PC-9 (cell line): ENCODE results near the gene ELFN1. TPM values are rescaled to one million over a fixed set of nuclear protein-coding genes. Genes with fewer than 3 reads are reported as not detected.

Experiments used
- BruUV-seq: library from RNA; stranded (reverse); fragments of 400-500 nt; replicated peaks from 2 replicates; lab custom pipeline; 2021; lab: Mats Ljungman, UMichigan
- CTCF ChIA-PET: fragments of 300-600 bp; sonication (Branson Sonifier 250); formaldehyde crosslinking; loops from one replicate; lab custom pipeline; 2022; ENCODE audit warnings: antibody characterized with exemption; lab: Charles Lee
- POLR2A ChIA-PET: fragments of 300-600 bp; sonication (Branson Sonifier 250); formaldehyde crosslinking; loops from one replicate; lab custom pipeline; 2022; ENCODE audit warnings: antibody characterized with exemption; ENCODE audit not compliant: unreplicated experiment; lab: Charles Lee
- DNase-seq, 2 experiments: peaks; one replicate each; pipeline versions ENCODE4 v3.0.0 to v3.0.0-alpha.2; 2015 to 2022; ENCODE audit warnings: mixed read lengths in 1 of 2
- H2AFZ ChIP-seq: fragments of 200-600 bp; sonication (generic); 2 replicates; pipeline ENCODE4 v1.8.1; 2017; ENCODE audit warnings: antibody characterized with exemption
- H3F3A ChIP-seq: fragments of 200-600 bp; sonication (generic); 2 replicates; pipeline ENCODE4 v1.8.1; 2017; ENCODE audit warnings: antibody characterized with exemption, mild to moderate bottlenecking, low read depth; ENCODE audit not compliant: insufficient read depth
- H3K27ac ChIP-seq: fragments of 200-600 bp; sonication (generic); 2 replicates; pipeline ENCODE4 v1.6.1; 2016; ENCODE audit warnings: mixed run types
- H3K27me3 ChIP-seq: fragments of 200-600 bp; sonication (generic); 2 replicates; pipeline ENCODE4 v1.6.1; 2016; ENCODE audit warnings: low read depth, mixed run types; ENCODE audit not compliant: insufficient read depth
- H3K36me3 ChIP-seq: fragments of 200-600 bp; sonication (generic); 2 replicates; pipeline ENCODE4 v1.6.1; 2016; ENCODE audit warnings: low read depth, mixed run types
- H3K4me1 ChIP-seq: fragments of 200-600 bp; sonication (generic); replicated peaks from 2 replicates; pipeline ENCODE4 v1.6.1; 2016; ENCODE audit warnings: mixed run types; ENCODE audit not compliant: insufficient read depth
- H3K4me2 ChIP-seq: fragments of 200-600 bp; sonication (generic); 2 replicates; pipeline ENCODE4 v1.6.1; 2017; ENCODE audit warnings: mixed run types
- H3K4me3 ChIP-seq: fragments of 200-600 bp; sonication (generic); 2 replicates; pipeline ENCODE4 v1.6.1; 2016; ENCODE audit warnings: mixed run types
- H3K79me2 ChIP-seq: fragments of 200-600 bp; sonication (generic); 2 replicates; pipeline ENCODE4 v1.6.1; 2017; ENCODE audit warnings: low read depth, mixed run types
- H3K9me2 ChIP-seq: fragments of 200-600 bp; sonication (generic); 2 replicates; pipeline ENCODE4 v1.8.1; 2017; ENCODE audit warnings: mild to moderate bottlenecking; ENCODE audit not compliant: insufficient read depth
- H3K9me3 ChIP-seq: fragments of 200-600 bp; sonication (generic); 2 replicates; pipeline ENCODE4 v1.8.1; 2016; ENCODE audit warnings: low read depth; ENCODE audit not compliant: insufficient read depth
- H4K20me1 ChIP-seq: fragments of 200-600 bp; sonication (generic); 2 replicates; pipeline ENCODE4 v1.8.1; 2017; ENCODE audit not compliant: insufficient read depth
- EZH2 ChIP-seq: fragments of 200-600 bp; sonication (generic); IDR thresholded peaks from 2 replicates; pipeline ENCODE4 v1.8.0; 2017; ENCODE audit warnings: antibody characterized with exemption, low read depth
- intact Hi-C: fragments of 100-400 bp; cut with micrococcal nuclease; formaldehyde crosslinking; loops from one replicate; pipeline ENCODE4 v1.10.0; 2022; ENCODE audit not compliant: unreplicated experiment
- total RNA-seq: library from RNA; stranded (reverse); gene quantifications from 2 replicates; pipeline ENCODE4 v1.2.3, GENCODE V29; 2021
- TF ChIP-seq, protein P1 (sequence below): fragments of 200-600 bp; sonication (generic); conservative IDR thresholded peaks from 2 replicates; pipeline ENCODE4 v1.6.1; 2017; ENCODE audit warnings: mixed run types, antibody characterized with exemption, mild to moderate bottlenecking, moderate library complexity

The ELFN1 gene
- total RNA-seq, 1 experiment from 2014 or later, result 0.09 TPM

DNA sequence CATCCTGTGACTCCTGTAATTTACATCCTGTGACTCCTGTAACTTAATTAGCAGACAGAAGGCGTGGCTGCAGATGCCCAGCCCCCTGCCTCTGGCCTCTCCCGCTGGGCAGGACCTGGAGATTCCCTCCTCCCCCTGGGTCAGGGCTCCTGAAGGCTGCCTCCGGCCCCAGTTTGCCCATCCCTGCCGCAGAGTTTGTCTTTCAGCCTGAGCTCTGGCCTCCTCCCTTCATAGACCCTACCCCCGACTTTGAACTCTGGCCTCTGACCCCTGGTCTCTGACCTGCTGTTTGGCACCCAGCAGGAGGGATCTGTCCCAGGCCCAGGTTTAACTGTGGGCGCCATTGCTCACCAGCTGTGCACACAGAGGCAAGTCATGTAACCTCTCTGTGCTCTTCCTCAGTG, 45.6 kb downstream of the ELFN1 start:
- no TSS peak for BruUV-seq
- intact Hi-C loops, result no loop called here

DNA sequence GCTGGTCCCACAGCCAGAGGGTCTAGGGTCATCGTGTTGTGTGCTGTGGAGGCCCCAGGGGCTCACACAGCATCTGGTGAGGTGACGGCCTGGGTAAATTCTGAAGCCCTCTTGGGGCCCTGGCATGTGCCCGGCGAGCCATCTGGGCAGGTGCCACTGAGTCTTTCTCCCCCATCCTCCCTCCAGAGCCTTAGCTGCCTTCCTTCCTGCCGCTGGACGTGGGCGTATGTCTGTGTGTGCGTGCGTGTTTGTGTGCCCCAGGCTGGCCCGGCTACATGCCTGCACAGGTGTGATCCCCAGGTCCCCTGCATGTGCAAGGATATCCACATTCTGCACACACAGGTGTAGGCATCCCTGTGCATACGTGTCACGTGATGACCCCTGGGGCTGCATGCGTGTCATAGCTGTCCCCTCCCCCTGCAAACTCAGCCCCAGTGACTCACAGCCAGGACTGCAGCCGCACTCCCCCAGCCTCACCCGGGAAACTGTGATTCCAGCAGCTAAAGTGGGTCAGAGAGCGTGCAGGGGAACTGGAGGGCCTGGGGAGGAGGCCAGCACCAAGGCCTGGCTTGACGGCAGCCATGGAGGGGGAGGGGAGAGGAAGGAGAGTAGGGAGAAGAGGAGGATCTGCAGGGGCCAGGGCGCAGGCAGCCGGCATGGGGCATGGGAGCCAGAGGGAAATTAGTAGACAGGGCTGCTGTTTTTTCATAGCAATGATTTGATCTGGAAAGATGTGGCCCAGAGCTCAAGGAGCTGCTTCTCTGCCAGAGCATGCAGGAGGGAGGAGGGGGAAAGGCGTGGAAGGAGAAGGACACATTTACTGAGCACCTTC, 46.4 kb downstream of the ELFN1 start:
- ChIA-PET POLR2A (interaction anchor here (0.6 kb wide), 1 partner anchor 426 kb away, joined by 3 read pairs; no protein-coding TSS in a partner anchor), CTCF (no interaction called here)
- no peaks in the 10 kb centered on the region for H3K9me3 ChIP-seq
- peak; percentile 39 to 40 for DNase-seq
- peaks cover 21% of the 10 kb centered on the region; the same call in 1 of the 2 replicates for H3K27me3 ChIP-seq
- no peak overlapping the region for H2AFZ ChIP-seq
- no peaks in the 10 kb centered on the region for H3K9me2 ChIP-seq
- H3K4me3 ChIP-seq, result no peak overlapping the region
- no peak overlapping the region for H3K27ac ChIP-seq
- peak overlapping the region; percentile 57 for H3K4me2 ChIP-seq
- no peaks in the 10 kb centered on the region for H3K36me3 ChIP-seq
- no TSS peak for BruUV-seq
- H4K20me1 ChIP-seq, result no peaks in the 10 kb centered on the region
- H3K4me1 ChIP-seq, result peaks cover 14% of the 10 kb centered on the region
- intact Hi-C loops, result no loop called here
- H3F3A ChIP-seq, result no peaks in the 10 kb centered on the region; the same call in 1 of the 2 replicates
- no peak for TF ChIP-seq EZH2
- TF ChIP-seq, protein P1, sequence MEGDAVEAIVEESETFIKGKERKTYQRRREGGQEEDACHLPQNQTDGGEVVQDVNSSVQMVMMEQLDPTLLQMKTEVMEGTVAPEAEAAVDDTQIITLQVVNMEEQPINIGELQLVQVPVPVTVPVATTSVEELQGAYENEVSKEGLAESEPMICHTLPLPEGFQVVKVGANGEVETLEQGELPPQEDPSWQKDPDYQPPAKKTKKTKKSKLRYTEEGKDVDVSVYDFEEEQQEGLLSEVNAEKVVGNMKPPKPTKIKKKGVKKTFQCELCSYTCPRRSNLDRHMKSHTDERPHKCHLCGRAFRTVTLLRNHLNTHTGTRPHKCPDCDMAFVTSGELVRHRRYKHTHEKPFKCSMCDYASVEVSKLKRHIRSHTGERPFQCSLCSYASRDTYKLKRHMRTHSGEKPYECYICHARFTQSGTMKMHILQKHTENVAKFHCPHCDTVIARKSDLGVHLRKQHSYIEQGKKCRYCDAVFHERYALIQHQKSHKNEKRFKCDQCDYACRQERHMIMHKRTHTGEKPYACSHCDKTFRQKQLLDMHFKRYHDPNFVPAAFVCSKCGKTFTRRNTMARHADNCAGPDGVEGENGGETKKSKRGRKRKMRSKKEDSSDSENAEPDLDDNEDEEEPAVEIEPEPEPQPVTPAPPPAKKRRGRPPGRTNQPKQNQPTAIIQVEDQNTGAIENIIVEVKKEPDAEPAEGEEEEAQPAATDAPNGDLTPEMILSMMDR, result no peak
- H3K79me2 ChIP-seq, result no peaks in the 10 kb centered on the region

More for the DNA sequence above, 45.6 kb downstream of the ELFN1 start:
- TF ChIP-seq, protein P1, result no peak
- TF ChIP-seq EZH2, result no peak
- Histone ChIP-seq H3K27me3 (peaks cover 26% of the 10 kb centered on the region; the same call in 1 of the 2 replicates), H3K79me2 (no peaks in the 10 kb centered on the region), H3F3A (no peaks in the 10 kb centered on the region; the same call in 1 of the 2 replicates), H3K9me3 (no peaks in the 10 kb centered on the region), H4K20me1 (no peaks in the 10 kb centered on the region), H3K4me2 (no peak overlapping the region), H2AFZ (no peak overlapping the region), H3K36me3 (no peaks in the 10 kb centered on the region), H3K27ac (no peak overlapping the region), H3K9me2 (no peaks in the 10 kb centered on the region), H3K4me3 (no peak overlapping the region), H3K4me1 (peaks cover 14% of the 10 kb centered on the region)
- CTCF ChIA-PET, result no interaction called here
- POLR2A ChIA-PET, result no interaction called here
- DNase-seq, result no peak

DNA sequence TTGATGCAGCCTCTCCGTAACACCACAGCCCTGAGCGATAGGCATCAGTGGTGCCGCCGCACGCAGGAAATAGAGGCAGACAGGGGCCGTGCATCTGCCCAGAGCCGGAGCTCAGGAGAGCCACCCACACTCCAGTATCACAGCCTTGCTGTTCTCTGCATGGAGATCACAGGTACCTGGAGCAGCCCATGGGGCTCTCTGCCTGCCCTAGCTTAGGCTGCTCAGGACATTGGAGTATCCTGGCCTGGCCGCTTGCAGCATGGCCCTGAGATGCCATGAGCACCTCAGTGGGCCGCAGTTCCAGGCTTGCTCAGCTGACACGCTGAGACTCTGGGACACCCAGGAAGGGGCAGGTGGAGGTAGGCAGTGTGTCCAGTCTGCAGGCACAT, 47.0 kb downstream of the ELFN1 start:
- no peak overlapping the region for H3K27ac ChIP-seq
- peak overlapping the region; percentile 57 for H3K4me2 ChIP-seq

More for the DNA sequence above, 47.0 kb downstream of the ELFN1 start:
- DNase-seq, result no peak
- Histone ChIP-seq H4K20me1 (no peaks in the 10 kb centered on the region), H3K9me3 (no peaks in the 10 kb centered on the region), H3F3A (no peaks in the 10 kb centered on the region; the same call in 1 of the 2 replicates), H2AFZ (no peak overlapping the region), H3K79me2 (no peaks in the 10 kb centered on the region), H3K4me1 (peaks cover 14% of the 10 kb centered on the region), H3K9me2 (no peaks in the 10 kb centered on the region), H3K27me3 (peaks cover 15% of the 10 kb centered on the region; the same call in 1 of the 2 replicates), H3K4me3 (no peak overlapping the region), H3K36me3 (no peaks in the 10 kb centered on the region)
- BruUV-seq, result no TSS peak
- CTCF ChIA-PET, result no interaction called here
- intact Hi-C loops, result no loop called here
- no peak for TF ChIP-seq EZH2
- POLR2A ChIA-PET, result interaction anchor here (0.6 kb wide), 1 partner anchor 426 kb away, joined by 3 read pairs; no protein-coding TSS in a partner anchor
